Measurements from ENCODE around the gene POU2F2.

POU2F2 gene

DNA sequence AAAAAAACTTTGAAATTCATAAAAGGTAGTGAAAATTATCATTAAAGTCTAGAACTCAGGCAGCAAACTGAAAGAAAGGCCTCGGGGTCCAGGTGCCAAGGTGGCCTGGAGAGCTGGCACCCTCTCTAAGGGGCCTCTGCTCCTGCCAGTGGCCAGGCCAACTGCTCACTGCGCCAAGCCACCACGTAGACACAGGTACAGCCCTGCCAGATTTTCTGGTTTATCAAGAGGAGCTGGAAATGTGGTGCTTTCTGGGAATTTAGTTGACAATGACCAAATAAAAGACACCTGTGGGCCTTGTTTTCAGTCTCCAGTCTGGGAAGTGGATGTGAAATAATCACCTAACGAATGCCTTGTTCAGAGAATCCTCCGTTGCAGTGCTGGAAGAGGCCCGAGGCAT, 33.5 kb downstream of the POU2F2 start:
- no peak for DNase-seq

DNA sequence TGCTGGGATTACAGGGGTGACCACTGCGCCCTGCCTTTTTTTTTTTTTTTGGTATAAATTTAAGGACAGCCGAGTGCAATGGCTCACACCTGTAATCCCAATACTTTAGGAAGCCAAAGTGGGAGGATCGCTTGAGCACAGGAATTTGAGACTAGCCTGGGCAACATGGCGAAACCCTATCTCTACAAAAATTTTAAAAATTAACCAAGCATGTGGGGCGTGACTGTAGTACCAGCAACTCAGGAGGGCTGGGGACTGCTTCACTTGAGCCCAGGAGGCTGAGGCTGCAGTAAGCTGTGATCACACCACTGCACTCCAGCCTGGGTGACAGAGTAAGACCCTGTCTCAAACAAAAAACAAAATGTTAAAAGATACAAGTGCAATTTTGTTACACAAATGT, 34.8 kb downstream of the POU2F2 start:
- DNase-seq = no peak

DNA sequence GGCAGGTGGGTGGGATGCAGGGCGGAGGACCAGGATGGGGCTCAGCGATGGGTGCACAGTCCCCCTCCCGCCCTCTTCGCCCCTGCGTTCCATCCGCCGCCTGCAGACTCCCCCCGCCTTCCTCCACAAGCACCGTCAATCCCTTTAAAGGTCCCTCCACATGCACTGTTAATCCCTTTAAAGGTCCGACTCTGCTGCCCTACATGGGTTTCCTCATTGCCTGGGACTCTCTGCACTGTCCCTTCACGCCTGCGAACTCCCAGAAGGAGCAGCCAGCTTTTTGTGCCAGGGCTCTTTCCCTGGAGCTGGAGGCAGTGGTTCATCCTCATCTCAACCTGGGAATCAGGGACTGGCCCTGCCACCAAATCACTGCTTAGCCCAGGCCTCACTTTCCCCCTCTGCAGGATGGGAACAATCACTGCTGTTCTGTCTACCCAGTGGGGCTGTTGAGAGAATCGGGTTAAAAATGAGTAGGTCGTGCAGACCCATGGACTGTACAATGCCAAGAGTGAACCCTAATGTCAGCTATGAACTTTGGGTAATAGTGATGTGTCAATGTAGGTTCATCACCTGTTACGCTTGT, 35.9 kb downstream of the POU2F2 start:
- no peak for DNase-seq

DNA sequence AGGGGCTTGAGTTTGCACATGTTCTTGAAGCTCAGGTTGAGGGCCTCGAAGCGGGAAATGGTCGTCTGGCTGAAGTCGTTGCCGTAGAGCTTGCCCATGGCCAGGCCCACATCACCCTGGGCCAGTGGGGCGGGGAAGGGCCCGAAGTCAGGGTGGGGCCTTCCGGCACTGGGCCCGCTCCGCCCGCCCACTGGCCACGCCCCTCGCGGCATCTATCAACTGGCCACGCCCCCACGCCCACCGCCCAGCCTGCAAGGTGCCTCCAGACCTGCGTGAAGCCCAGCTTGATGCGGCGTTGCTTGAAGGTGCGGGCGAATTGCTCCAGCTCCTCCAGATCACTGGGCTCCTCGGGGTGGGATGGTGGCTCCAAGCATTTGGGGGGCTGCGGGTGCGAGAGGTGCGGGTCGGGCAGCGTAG, 36.4 kb downstream of the POU2F2 start:
- no peak for DNase-seq

DNA sequence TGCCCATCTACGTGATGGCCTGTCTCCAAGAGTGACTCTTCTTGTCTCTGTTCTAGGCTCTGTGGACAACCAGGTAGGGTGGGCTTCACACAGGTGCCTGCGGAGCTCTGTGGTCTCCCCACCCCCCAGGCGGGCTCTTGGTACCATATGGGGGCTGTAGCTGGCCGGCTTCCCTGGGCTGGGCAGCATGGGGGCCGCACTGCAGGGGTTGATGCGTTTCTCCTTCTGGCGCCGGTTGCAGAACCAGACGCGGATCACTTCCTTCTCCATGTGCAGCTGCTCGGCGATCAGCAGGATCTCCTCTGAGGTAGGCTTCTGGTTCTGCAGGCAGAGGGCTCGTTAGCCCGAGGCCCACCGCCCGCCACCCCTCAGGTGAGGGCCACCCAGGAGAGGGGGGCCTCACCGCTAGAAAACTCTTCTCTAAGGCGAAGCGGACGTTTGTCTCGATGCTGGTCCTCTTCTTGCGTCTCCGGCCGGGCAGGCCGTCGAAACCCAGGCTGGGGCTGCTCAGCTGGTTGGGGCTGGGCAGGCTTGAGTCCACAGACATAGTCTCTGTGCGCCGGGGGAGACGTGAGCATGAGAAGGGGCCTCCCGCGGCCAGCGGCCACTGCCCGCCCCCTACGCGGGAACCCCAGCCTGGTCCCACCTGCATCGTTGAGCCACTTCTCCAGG, 37.0 kb downstream of the POU2F2 start:
- DNase-seq = no peak

DNA sequence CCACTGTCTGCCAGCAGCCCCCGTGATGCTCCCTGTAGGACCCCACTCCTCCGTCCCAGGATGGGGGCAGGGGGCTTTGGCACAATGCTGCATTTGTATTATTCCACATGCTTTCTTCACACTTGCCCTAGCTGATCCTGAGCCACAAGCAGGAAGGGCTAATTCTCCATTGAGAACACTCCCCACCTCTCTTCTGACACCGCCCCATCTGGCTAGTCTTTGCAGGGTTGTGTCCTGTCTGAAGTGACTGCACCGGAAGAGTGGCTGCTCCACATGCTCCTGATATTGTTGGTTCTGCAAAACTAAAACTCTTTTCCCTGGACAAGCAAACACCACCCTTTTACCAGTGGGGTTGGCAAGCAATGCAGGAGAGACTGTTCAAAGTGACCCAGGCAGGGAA, 38.3 kb downstream of the POU2F2 start:
- DNase-seq = no peak

DNA sequence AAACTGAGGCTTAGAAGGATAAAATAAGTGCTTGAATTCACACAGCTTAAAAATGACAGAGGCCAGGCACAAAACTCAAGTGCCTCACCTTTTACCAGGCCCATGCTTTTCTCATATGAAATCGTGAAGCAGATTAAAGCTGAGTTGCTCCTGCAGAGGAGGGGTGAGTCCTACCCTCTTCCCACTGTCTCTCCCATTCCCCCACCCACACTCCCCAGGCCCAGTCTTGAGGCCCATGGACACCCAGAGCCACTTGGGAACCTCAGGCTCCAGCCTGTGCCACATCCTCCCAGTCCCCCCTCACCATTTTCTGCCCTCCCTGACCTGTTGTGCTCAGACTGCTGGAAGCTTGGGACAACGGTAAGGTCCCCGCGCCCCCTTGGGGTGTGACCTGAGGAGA, 38.7 kb downstream of the POU2F2 start:
- no peak for DNase-seq

DNA sequence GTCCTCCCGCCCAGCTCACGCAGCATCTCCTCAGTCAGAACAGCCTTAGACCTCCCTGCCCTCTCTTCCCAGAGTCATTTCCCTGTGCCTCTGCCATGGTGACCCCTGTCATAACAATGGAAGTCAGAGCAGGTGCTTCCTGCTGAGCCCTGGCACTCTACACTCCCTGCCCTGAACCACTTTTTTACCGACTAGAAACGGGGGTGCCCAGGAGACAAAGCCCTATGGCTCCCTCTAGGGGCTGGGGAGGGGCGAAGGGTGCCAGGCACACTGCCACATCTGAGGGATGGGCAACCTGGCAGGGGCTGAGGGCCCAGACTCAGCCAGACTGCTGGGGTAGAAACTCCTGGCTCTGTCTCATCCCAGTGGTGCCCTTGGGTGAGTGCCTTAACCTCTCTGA, 39.9 kb downstream of the POU2F2 start:
- DNase-seq = no peak

DNA sequence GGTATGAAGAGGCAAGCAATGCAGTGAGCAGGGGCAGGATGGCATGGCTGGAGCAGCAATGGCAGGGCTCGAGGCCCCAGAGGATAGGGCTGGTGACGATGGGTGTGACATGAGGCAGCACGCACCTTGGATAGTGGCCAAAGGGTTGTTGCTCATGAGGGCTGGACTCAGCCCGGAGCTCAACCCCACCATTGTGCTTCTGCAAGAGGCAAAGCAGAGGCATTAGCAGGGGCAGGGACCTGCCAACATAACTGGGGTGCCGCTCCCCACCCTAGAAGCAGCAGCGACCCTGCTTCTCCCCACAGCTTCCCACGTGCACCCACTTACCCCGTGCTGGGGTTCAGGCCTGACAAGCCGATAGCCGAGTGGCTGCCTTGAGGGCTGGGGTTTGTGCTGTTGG, 40.5 kb downstream of the POU2F2 start:
- DNase-seq = peak; percentile 40

DNA sequence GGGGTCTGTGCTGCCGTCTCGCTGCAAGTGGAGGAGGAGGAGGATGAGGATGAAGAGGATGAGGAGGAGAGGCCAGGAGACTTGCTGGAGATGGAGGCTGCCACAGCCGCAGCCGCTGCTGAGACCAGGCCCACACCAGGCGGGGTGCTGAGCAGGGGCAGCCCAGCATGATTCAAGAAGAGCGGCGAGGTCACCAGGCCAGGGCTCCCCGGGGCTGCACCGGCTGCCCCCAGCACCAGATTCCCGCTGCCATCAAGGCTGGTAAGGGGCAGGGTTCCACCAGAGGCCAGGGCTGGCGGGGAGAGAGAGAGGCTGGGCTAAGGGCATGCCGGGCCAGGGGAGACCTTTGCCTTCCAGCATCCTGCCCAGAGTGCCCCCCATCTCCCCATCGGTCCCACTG, 40.9 kb downstream of the POU2F2 start:
- DNase-seq = no peak

DNA sequence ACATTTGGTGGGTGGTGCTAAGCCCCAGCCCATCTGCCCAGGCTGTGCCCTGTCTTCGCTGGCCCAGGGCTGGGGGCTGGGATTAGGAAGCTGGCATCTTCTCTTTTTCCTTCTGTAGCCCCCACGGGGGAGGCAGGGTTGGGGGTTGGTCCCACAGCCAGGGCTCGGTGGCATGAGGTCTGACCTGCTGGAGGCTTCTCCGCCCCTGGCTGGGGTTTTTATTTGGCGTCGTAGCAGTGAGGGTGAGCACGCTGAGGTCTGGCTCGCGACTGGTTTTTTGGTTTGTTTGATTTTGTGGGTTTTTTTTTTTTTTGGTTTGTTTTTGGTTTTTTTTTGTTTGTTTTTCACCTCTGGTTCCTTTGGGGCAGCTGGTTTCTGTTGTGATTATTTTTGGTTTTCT, 41.6 kb downstream of the POU2F2 start:
- no peak for DNase-seq

DNA sequence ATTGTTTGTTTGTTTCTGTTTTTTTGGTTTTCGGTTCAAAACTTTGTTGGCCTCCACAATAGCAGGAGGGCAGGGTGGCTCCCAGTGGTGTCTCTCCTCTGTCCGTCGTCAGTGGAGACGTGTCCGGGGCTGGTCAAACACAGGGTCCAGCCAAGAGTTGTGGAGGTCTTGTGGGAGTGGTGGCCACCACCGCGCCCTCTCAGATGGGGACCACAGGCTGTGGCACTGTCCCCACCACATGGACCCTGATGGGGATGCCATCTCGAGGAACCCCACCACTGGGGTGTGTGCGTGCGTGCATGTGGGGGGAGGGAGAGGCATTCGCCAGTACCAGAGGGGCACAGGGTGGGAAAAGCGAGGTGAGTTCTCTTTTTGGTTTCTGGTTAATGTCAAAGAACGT, 42.5 kb downstream of the POU2F2 start:
- DNase-seq = no peak

DNA sequence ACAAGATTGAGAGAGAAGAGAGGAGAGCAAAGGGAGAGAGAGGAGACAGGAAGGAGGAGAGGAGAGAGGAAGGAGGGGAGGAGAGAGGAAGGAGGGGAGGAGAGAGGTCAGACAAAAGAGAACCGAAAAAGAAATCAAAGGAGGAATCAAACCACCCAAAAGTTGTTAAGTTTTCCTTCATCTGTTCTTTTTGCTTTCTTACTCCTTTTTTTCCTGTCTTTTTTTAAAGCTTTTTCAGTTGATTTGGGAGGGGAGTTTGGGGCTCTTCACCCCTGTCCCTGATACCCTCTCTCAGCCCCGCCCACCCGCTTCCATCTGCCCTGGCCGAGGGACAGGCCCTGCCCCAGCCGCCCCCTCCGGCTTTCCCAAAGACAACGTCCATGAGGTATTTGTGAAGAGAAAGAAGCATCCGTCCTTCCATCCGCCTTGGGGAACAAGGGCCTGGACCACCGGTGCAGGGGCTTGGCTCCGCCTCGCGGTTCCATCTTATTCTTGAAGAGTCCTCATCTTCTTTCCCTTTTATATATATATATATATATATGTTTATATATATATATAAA, 43.0 kb downstream of the POU2F2 start:
- no peak for DNase-seq

DNA sequence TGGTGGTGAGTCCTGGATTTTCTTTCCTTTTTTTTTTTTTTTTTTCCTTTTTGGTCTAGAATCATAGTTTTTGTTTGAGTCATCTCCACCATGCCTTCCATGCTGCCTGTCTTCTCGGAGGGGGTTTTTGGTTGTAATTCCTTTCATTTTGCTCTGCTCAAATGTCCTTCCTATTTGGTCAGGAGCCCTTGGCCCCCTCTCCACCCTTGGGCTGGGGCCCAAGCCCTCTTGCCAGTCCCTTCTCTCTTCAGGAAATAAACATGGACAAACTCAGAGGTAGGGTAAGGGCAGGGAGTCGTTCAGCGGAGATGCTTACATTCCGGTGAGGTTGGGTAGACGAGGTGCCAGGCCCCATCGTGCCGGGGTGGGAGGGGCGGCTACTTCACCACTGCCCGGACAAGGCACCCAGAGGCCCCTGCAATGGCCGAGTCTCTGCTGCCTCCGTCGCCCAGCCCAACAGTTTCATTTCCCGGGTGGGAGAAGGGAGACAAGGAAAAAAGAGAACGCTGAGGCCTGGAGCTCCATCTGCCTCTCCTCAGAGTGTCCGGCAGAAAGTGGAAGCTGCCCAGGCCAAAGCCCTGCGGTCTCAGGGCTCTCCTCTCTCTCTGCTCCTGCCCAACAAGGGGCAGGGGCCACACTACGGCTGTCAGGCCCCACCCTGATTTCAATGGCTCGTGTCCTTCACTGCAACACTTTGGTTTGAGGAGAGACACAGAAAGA, 43.6 kb downstream of the POU2F2 start:
- peak; percentile 80 for DNase-seq

DNA sequence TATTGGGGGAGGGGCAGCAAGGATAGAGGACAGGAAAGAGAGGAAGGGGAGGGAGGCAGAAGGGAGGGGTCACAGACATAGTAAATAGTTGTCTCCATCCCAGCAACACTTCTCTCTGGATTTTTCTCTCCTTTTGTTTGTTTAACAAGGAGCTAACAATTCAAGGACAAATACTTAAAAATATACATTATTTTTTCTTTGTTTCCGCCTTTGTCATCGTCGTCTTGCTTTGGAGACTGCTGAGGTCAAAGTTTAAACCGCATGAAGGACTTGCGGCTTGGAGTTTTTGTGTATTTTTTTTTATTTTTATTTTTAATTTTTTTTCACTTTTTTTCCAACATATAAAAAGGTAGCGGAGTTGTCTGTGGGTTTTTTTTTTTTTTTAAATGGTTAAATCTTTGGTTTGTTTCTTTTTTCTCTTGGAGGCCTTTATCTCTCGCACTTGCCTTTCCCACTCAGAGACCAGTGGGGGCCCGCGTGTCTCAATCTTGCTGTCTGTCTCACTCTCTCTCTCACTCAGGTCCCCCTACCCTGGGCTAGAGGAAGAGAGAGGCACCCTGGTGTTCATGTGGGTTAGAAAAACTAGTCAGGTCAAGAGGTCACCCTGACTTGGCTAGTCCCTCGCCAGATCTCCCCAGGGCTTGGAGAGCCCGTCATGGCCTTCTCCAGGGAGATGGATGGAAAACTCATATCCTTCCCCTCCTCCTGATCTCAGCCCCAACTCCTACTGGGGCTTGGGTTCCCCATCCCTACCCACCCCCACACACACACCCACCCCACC, 45.3 kb downstream of the POU2F2 start:
- no peak for DNase-seq

DNA sequence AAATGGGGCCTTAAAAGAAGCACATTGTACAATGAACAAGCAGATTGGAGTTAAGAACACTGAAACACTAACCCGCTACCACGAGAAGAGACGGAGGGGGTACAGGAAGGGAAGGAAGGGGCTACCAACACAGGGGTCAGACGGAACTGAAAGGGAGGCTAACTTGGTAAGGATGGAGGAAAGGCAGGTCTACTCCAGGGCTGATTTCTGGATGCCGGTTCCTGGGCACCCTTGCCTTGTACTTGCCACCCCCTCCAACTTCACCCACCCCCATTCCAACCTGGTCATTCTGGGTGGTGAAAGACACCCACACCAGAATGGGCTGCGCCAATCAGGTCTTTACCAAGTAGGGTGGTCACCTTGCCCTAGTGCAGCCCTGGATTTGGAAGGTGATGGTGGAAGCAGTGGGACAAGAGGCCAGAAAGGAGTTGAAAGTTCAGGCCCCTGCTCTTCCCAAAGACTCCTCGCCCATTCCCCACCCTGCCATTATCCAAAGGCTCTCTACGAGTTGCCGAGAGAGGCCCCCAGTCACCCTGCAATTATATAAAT, 46.0 kb downstream of the POU2F2 start:
- no peak for DNase-seq

DNA sequence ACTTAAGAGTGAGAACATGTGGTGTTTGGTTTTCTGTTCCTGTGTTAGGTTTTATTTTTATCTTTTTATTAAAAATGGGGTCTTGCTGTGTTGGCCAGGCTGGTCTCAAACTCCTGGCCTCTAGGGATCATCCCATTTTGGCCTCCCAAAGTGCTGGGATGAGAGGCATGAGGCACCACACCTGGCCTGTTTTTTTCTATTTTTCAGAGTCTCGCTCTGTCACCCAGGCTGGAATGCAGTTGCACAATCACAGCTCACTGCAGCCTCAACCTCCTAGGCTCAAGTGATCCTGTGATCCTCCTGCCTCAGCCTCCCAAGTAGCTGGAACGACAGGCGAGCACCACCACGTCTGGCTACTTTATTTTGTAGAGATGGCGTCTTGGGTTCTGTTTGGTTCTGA, 48.7 kb downstream of the POU2F2 start:
- no peak for DNase-seq

DNA sequence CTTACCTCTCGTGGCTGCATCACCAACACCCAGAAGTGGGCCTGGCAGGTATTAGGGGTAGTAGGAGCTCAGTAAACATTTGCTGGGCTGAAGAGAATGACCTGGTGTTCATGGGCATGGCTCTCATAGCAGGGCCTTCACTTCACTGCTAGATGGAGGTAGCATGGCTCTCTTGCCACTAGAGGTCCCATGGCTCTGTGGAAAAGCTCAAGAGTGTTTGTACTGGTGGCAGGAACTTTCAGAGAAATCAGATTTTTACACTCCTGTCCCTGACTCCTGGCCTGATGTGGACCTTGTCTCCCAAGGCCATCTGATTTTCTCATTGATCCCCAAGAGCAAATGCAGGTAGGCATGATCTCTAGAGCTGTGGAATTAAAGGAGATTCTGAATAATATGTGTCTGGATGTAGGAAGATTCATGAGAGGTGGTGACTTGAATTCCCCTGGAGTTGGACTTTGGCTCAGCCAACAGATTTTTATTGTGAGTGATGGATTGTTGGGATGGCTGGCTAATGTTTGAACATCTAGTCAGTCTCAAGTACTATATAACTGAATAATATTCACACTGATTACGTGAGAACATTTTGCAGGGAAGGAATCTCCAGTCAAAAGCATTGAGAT, 50.6 kb downstream of the POU2F2 start:
- DNase-seq = peak; percentile 43

DNA sequence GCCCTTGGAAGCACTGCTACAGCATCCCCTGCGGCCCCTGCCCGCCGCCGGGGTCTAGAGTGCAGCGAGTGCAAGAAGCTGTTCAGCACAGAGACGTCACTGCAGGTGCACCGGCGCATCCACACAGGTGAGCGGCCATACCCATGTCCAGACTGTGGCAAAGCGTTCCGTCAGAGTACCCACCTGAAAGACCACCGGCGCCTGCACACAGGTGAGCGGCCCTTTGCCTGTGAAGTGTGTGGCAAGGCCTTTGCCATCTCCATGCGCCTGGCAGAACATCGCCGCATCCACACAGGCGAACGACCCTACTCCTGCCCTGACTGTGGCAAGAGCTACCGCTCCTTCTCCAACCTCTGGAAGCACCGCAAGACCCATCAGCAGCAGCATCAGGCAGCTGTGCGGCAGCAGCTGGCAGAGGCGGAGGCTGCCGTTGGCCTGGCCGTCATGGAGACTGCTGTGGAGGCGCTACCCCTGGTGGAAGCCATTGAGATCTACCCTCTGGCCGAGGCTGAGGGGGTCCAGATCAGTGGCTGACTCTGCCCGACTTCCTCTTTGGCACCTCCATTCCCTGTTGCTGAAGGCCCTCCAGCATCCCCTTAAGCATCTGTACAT, 51.4 kb downstream of the POU2F2 start:
- no peak for DNase-seq

DNA sequence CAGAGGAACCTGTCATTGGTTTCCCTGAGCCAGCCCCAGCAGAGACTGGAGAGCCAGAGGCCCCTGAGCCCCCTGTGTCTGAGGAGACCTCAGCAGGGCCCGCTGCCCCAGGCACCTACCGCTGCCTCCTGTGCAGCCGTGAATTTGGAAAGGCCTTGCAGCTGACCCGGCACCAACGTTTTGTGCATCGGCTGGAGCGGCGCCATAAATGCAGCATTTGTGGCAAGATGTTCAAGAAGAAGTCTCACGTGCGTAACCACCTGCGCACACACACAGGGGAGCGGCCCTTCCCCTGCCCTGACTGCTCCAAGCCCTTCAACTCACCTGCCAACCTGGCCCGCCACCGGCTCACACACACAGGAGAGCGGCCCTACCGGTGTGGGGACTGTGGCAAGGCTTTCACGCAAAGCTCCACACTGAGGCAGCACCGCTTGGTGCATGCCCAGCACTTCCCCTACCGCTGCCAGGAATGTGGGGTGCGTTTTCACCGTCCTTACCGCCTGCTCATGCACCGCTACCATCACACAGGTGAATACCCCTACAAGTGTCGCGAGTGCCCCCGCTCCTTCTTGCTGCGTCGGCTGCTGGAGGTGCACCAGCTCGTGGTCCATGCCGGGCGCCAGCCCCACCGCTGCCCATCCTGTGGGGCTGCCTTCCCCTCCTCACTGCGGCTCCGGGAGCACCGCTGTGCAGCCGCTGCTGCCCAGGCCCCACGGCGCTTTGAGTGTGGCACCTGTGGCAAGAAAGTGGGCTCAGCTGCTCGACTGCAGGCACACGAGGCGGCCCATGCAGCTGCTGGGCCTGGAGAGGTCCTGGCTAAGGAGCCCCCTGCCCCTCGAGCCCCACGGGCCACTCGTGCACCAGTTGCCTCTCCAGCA, 52.1 kb downstream of the POU2F2 start:
- DNase-seq = no peak

DNA sequence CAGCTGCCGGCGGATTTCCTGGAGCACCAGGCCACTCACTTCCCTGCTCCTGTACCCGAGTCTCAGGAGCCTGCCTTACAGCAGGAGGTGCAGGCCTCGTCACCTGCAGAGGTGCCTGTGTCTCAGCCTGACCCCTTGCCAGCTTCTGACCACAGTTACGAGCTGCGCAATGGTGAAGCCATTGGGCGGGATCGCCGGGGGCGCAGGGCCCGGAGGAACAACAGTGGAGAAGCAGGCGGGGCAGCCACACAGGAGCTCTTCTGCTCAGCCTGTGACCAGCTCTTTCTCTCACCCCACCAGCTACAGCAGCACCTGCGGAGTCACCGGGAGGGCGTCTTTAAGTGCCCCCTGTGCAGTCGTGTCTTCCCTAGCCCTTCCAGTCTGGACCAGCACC, 53.0 kb downstream of the POU2F2 start:
- no peak for DNase-seq
